HG03342 (cell line): ENCODE results near the gene ANTXRL.
A peak's percentile ranks its signal among the peaks of the same experiment; 100 is the strongest.
"Not testable (repeated sequence)": the region's sequence is repeated elsewhere in the genome, so short reads cannot be mapped to it uniquely, and the experiment has no call there.

Source experiments
- ATAC-seq: cut with Tn5 transposase; IDR thresholded peaks from one replicate; pipeline ENCODE4 v1.9.1; 2021; ENCODE audit warnings: mild to moderate bottlenecking, moderate library complexity; ENCODE audit not compliant: unreplicated experiment

The ANTXRL gene

GRCh38 chr10:46272863-46273415, 13.9 kb upstream of the ANTXRL start:
- ATAC-seq, result no peak

- ATAC-seq, result no peak
These were observed 13.0 kb upstream of the ANTXRL start for GRCh38 chr10:46273506-46274477.

- ATAC-seq, result no peak
These were observed 9.0 kb upstream of the ANTXRL start for GRCh38 chr10:46277840-46278239.

GRCh38 chr10:46282421-46282831, 4.4 kb upstream of the ANTXRL start:
- ATAC-seq, result not testable (repeated sequence)

- peak; percentile 34 for ATAC-seq
These were observed 3.8 kb upstream of the ANTXRL start for GRCh38 chr10:46282842-46283574.

GRCh38 chr10:46283580-46284285, 3.1 kb upstream of the ANTXRL start:
- ATAC-seq, result no peak

GRCh38 chr10:46284286-46285229, 2.2 kb upstream of the ANTXRL start:
- ATAC-seq, result peak; percentile 89

GRCh38 chr10:46285300-46285699, 1.5 kb upstream of the ANTXRL start:
- no peak for ATAC-seq

GRCh38 chr10:46285966-46286620, 704 bp upstream of the ANTXRL start:
- ATAC-seq, result no peak

- ATAC-seq, result no peak
These were observed 1.2 kb downstream of the ANTXRL start for GRCh38 chr10:46287846-46288477.

- ATAC-seq, result no peak
These were observed 1.9 kb downstream of the ANTXRL start for GRCh38 chr10:46288601-46289206.

GRCh38 chr10:46289209-46289810, 2.5 kb downstream of the ANTXRL start:
- ATAC-seq, result no peak

- no peak for ATAC-seq
These were observed 3.5 kb downstream of the ANTXRL start for GRCh38 chr10:46290101-46290886.

- no peak for ATAC-seq
These were observed 5.2 kb downstream of the ANTXRL start for GRCh38 chr10:46291817-46292572.

- no peak for ATAC-seq
These were observed 5.8 kb downstream of the ANTXRL start for GRCh38 chr10:46292573-46293023.

- ATAC-seq, result no peak
These were observed 6.4 kb downstream of the ANTXRL start for GRCh38 chr10:46293228-46293627.
